ENCODE data around the gene HS6ST1.

DNA sequence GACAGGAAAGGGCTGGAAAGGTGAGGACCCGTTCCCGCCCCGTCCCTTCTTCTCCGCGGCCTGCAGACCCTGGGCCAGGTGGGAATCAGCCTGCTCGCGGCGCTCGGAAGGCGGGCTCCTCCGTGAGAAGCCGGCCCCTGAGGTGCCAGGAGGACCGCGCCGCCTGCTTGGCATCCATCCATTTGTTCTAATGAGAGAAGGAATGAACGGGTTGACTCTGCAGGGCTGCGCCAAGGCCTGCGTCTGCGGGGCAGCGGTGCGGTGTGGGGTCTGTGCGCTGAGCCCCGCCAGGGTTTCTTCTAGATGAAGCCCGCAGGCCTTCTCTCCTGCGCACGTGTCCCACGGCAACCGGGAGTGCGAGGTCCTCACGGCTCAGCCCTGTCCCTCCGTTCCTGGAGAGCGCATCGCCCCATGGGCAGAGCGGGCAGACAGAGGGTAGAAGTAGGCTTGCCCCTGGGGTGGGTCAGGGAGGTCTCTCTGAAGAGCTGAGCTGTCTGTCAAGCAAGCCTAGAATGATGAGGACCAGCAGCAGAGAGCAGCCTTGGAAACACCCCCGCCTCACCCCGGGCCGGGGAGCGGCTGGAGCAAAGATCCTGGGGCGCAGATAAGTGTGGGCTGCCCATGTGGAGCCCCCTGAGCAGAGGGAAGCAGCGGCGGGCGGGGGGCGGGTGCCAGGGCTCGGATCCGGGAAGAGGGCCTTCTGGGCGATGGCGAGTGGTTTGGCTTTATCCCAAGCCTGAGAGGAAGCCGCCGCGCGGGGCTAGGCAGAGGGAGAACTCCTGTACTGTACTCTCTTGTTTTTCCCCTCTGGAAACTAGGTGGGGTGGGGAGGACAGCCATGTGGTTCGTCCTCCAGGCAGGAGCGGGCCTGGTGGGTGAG, 27.9 kb upstream of the HS6ST1 start:
- TF ChIP-seq, protein P1, sequence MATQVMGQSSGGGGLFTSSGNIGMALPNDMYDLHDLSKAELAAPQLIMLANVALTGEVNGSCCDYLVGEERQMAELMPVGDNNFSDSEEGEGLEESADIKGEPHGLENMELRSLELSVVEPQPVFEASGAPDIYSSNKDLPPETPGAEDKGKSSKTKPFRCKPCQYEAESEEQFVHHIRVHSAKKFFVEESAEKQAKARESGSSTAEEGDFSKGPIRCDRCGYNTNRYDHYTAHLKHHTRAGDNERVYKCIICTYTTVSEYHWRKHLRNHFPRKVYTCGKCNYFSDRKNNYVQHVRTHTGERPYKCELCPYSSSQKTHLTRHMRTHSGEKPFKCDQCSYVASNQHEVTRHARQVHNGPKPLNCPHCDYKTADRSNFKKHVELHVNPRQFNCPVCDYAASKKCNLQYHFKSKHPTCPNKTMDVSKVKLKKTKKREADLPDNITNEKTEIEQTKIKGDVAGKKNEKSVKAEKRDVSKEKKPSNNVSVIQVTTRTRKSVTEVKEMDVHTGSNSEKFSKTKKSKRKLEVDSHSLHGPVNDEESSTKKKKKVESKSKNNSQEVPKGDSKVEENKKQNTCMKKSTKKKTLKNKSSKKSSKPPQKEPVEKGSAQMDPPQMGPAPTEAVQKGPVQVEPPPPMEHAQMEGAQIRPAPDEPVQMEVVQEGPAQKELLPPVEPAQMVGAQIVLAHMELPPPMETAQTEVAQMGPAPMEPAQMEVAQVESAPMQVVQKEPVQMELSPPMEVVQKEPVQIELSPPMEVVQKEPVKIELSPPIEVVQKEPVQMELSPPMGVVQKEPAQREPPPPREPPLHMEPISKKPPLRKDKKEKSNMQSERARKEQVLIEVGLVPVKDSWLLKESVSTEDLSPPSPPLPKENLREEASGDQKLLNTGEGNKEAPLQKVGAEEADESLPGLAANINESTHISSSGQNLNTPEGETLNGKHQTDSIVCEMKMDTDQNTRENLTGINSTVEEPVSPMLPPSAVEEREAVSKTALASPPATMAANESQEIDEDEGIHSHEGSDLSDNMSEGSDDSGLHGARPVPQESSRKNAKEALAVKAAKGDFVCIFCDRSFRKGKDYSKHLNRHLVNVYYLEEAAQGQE (IDR thresholded peaks at IDR 0.05; ENCODE audit: insufficient read depth in 1 of 2, low read depth in 2 of 2, low read length in 1 of 2): no peak
- TF ChIP-seq, protein P2, sequence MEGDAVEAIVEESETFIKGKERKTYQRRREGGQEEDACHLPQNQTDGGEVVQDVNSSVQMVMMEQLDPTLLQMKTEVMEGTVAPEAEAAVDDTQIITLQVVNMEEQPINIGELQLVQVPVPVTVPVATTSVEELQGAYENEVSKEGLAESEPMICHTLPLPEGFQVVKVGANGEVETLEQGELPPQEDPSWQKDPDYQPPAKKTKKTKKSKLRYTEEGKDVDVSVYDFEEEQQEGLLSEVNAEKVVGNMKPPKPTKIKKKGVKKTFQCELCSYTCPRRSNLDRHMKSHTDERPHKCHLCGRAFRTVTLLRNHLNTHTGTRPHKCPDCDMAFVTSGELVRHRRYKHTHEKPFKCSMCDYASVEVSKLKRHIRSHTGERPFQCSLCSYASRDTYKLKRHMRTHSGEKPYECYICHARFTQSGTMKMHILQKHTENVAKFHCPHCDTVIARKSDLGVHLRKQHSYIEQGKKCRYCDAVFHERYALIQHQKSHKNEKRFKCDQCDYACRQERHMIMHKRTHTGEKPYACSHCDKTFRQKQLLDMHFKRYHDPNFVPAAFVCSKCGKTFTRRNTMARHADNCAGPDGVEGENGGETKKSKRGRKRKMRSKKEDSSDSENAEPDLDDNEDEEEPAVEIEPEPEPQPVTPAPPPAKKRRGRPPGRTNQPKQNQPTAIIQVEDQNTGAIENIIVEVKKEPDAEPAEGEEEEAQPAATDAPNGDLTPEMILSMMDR (IDR thresholded peaks at IDR 0.05): no peak
- TF ChIP-seq SIN3A (IDR thresholded peaks at IDR 0.05; ENCODE audit: borderline replicate concordance, insufficient read depth, low read depth, low read length) (no peak), POLR2AphosphoS5 (IDR thresholded peaks at IDR 0.05; ENCODE audit: low read depth, low read length) (no peak)

Data from Panc1 (cell line).